ENCODE data around the gene SLC35E4.

- TF ChIP-seq POLR2A (IDR thresholded peaks at IDR 0.05) (no peak), CTCF (IDR thresholded peaks at IDR 0.05) (no peak)
Measured at GRCh38 chr22:30689622-30690021, 54.0 kb downstream of the SLC35E4 start.
